ENCODE results near the gene RNF208.
A peak's percentile ranks its signal among the peaks of the same experiment; 100 is the strongest.
"Not testable (repeated sequence)": the region's sequence is repeated elsewhere in the genome, so short reads cannot be mapped to it uniquely, and the experiment has no call there.

Gene RNF208

DNA sequence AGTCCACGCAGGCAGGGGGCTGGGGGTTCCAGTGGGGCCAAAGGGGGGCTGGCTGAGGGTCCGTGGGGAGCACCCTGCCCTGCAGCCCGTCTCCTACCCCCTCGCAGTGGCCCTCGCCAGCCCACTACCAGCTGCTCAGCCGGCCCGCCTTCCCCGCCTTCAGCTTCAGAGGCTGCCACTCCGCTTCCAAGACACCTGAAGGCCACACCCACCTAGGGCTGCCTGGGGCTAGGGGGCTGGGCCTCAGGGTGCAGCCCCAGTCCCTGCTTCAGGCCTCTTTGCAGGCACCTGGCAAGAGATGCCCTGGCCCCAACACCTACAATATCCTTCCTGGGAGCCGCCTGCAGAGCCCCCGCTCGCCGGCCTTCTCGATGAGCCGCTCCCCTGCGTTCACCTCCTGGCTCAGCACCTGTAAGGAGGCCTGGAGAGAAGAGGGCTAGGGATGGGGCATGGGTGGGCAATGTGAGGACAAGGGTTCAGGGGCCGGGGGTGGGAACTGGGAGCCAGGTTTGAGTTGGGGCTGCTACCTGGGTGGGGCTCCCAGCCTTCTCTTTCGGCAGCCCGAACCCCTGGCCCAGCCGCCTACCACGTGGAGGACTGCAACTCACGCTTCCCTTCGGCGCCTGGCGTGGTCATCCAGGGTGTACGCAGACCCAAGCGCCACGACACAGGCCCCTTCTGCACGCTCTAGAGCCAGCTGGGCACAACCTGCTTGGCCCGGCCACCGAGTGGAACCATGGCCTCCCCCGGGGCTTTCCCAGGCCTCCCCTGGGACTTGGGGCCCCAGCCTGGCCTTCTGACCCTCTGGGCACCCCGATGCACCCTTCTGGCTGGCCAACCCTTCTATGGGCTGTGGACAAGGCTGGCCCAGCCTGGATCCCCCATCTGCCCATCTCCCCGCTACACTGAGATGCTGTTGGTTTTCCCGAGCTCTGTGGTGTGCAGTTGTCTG, 30.8 kb upstream of the RNF208 start:
- peak; percentile 10 for DNase-seq

DNA sequence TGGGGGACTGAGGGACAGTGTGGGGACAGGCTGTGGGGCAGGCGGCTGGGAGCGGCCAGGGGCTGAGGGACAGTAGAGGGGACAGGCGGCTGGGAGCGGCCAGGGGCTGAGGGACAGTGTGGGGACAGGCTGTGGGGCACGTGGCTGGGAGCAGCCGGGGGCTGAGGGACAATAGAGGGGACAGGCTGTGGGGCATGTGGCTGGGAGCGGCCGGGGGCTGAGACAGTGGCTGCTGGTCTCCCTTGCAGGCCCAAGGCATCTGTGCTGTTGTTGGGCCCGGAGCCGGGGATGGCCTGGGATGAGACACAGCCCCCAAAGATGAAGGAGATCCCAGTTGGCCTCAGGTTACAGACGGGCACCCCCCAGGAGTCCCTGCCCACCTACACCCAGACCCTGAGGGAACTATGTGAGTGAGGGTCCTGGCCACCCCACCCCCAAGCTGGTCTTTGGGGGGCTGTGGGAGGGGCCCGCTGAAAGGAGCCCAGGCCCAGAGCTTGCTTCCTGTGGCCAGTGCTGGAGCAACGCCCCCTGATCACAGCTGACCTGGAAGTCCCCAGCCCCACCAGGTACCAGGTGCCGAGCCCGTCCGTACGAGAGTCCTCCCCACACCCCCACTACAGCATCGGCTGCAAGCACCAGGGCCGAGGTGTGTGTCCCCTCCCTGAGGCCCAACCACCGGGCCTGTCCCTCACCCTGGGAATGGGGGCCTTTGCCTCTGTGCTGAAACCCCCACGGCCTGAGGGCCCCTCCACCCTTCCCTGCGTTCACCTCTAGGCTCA, 29.6 kb upstream of the RNF208 start:
- DNase-seq, result no peak

DNA sequence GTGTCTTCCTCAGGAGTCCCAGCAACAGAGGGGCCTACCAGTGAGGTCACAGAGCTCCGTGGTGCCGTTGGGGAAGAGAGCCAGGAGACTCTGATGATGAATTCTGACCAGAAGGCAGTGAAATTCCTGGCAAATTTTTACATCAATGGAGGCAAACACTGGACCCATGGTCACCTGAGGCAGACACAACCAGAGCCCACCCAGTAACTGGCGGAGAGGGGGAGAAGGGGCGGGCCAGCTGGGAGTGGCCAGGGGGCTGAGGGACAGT, 29.1 kb upstream of the RNF208 start, which contains the start of gene STPG3:
TSS of gene STPG3 (plus strand) at position 93 of the 268 bp plus-strand sequence. CDS start at position 94, 1 bp downstream.
- no peak for DNase-seq

DNA sequence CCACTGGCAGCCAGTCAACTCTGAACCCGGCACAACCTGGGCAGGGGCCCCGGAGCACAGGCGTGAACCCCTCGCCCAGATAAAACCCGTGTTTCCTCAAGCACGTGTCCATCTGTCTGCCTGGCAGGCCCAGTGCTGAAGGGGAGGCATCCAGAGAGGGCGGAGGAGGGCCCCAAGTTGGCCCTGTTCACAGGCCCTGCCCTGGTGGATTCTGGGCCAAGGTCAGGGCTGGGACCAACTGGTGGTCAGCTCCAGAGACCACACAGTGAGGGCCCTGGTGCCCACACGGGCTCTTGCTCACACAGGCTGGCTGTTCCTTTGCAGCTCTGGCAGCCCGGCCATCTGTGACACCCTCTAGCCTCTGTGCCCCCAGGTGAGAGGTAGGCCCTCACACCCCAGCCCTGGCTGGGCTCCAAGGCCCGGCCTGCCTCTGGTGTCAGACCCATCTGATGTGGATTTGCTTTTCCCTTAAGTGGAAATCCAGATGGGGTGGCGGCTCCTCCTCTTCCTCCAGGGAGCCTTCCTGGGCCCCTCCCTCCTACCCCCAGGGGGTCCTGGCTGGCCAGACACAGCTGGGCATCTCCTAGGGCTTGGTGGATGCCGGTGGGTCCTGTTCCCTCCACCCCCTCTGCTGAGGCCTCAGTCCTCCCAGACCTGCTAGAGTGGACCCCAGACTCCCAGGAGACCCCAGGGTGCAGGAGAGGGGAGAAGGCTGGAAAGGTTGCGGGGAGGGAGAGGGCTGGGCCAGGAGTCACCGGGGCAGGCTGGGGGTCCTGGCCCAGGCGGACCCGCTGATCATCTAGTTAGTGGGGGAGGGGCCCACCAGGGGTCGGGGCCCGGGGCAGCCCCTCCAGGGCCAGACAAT, 28.5 kb upstream of the RNF208 start:
- DNase-seq, result no peak

DNA sequence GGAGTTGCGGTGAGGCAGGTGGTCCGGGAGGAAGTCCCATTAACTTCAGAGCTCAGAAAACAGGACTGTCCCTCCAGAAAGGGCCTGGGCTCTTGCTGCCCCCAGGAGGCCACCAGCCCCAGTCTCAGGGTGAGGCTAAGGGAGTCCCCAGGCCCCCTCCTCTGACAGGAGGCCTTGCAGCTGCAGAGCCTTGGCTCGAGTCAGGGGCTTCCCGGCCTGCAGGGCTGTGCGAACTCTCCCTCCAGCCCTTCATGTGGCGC, 25.8 kb upstream of the RNF208 start:
- DNase-seq, result no peak

DNA sequence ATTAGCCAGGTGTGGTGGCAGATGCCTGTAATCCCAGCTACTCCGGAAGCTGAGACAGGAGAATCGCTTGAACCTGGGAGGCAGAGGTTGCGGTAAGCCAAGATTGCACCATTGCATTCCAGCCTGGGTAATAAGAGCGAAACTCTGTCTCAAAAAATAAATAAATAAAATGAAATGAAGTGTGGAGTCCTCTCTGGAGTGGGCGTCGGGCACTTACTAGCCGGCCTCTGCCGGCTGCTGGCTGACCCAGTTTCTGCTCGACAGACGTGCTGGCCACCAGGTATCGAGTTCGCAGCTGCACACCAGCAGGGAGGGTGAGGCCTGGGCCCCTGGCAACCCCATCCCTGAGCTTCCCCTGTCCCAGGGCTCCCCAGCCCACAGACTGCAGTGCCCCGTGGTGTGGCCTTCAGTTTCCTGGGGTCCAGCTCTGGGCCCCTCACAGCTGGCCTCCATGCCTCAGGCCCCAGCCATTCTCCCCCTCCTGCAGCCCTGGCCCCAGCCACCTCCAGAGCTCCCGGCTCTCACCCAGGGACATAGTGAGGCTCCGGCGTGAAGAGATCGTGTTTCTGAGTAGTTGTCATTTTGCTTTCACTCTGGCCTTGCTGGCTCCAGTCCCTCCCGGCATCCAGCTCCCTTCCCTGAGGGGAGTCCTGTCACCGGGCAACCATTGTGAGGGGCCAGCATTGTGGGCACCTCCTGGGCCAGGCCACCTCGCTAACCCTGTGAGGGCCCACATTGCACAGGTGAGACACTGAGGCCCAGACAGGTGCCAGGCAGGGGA, 25.3 kb upstream of the RNF208 start:
- no peak for DNase-seq

DNA sequence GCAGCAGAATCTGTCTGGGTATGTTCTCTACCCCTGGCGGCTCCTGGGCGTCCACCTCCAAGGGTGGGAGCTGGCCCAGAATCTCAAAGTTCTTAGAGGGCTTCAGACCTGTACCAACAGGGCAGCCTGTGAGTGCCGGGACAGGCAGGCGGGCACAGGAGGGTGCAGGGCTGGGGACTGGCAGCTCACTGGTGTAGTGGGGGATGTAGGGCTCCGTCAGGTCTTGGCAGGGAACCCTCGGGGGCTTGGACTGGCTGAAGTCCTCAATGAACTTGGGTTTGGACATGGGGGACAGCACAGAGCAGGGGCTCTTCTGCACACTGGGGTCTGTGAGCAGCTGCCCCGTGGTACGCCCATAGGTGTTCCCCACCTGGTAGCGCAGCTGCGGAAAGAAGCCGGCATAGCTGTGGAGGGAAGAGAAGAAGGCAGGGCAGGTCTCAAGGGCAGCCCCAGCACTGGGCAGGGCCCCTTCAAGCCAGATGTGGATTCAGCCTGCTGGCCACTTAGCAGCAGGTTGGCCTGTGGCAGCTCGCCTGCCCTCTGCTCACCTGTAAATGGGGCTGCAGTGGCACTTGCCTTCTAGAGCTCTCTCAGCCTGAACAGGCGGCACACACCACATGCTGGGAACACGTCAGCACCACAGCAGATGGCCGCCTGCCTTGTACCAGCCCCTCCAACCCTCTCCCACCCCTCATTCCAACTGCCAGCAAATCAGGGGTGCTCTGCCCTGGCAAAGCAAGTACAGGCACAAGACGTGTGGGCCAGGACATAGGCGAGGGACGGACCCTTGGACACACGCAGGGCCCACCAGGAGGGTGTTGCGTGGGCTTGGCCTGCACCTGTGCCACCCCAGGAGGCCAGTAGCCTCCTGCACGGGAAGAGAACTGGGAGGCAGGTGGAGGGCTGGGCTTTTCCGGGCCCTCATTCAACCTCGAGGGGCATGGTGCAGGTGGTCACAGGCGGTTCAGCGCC, 23.7 kb upstream of the RNF208 start:
- no peak for DNase-seq

DNA sequence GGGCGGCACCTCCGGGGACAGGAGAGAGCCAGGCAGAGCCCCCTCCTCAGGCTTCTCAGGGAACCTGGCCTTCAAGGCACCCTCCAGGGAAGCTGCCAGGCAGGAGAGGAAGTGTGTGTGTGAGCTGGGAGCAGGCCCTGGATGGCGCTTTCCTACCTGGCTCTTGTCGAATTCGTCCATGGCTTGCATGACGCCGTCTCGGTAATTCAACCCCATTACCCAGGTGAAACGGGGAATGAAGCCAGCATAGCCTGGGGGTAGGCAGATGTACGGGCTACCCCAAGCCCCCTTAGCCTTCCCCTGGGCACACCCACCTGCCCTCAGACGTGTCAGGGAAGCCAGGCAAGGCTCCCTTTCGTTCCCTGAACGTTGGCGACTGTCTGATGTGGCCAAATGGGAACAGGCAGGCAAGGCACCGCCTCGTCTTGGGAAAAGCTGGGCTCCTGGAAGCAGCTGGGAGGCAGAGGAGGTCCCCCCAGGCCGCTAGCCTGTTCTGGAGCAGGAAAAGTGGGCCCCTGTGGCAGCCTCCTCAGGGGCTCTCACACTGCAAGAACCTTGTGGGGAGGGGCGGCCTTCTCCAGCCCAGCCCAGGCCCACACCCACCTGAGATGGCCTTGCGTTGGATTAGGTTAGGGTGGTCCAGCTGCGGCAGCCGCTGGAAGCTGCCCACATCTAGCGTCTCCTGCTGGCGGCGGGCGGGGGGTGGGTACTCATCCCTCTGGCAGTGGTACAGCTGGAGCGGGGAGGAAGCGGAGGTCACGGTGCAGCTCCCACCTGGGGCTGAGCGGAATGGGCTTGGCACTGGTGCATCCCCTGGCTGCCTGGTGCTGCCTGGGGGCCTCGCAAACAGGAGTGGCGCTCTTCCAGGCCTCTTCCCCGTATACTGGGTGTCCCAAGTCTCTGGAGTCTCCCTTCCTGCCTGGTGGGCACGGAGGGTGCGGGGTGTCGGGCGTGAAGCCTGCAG, 22.7 kb upstream of the RNF208 start:
- DNase-seq, result no peak

DNA sequence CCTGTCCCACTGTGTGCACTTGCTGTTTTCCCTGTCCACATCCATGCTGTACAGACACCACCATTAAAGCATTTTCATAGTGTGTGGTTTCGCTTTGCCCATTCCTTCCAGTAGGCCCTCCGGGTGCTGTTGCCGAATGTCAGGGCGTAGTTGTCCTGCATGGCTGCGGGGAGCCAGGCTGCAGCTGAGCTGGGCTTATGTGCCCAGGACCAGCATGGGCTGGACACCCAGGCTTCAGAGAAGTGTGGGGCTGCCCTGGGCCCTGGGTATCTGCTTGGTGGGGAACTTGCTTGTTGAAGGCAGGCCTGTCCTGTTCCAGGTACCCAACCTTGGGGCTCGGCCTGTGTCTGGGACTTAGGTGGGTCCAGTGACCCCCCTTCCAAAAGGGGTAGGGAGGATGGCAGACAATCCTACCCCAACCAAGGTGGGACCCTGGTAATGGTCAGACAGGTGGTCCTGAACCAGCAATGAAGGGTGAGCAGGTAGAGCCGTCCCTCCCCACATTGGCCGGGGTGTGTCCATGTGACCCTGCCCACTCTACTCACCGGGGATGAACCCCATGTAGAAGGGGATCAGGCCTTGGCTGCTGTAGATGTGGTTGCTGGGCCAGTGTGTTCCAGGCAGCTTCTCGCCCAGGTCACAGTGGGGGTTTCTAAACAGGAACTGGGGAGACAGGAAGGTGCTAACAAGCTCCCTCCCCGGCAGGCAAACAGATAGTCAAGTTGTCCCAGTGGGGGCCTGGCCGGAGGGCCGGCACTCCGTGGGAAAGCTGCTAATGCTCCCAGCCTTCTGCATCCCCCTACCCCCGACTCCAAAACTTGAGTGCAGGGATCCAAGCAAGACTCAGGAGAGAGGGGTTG, 21.8 kb upstream of the RNF208 start:
- DNase-seq, result no peak

DNA sequence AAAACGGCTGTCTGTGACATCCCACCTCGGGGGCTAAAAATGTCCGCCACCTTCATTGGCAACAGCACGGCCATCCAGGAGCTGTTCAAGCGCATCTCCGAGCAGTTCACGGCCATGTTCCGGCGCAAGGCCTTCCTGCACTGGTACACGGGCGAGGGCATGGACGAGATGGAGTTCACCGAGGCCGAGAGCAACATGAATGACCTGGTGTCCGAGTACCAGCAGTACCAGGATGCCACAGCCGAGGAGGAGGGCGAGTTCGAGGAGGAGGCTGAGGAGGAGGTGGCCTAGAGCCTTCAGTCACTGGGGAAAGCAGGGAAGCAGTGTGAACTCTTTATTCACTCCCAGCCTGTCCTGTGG, 21.2 kb upstream of the RNF208 start:
- not testable (repeated sequence) for DNase-seq

DNA sequence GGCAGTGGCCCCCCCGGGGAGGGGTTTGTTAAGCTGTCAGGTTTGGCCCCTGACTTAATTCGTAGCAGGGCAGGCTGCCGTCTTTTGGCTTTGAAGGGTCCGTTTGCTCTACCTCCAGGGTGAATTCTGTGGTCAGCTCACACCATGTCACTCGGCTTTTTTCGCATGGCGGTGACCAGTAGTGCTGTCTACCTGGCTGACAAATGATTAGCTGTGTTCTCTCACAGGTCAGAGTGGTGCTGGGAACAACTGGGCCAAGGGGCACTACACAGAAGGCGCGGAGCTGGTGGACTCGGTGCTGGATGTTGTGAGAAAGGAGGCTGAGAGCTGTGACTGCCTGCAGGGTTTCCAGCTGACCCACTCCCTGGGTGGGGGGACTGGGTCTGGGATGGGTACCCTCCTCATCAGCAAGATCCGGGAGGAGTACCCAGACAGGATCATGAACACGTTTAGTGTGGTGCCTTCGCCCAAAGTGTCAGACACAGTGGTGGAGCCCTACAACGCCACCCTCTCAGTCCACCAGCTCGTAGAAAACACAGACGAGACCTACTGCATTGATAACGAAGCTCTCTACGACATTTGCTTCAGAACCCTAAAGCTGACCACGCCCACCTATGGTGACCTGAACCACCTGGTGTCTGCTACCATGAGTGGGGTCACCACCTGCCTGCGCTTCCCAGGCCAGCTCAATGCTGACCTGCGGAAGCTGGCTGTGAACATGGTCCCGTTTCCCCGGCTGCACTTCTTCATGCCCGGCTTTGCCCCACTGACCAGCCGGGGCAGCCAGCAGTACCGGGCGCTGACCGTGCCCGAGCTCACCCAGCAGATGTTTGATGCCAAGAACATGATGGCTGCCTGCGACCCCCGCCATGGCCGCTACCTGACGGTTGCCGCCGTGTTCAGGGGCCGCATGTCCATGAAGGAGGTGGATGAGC, 20.5 kb upstream of the RNF208 start:
- no peak for DNase-seq

DNA sequence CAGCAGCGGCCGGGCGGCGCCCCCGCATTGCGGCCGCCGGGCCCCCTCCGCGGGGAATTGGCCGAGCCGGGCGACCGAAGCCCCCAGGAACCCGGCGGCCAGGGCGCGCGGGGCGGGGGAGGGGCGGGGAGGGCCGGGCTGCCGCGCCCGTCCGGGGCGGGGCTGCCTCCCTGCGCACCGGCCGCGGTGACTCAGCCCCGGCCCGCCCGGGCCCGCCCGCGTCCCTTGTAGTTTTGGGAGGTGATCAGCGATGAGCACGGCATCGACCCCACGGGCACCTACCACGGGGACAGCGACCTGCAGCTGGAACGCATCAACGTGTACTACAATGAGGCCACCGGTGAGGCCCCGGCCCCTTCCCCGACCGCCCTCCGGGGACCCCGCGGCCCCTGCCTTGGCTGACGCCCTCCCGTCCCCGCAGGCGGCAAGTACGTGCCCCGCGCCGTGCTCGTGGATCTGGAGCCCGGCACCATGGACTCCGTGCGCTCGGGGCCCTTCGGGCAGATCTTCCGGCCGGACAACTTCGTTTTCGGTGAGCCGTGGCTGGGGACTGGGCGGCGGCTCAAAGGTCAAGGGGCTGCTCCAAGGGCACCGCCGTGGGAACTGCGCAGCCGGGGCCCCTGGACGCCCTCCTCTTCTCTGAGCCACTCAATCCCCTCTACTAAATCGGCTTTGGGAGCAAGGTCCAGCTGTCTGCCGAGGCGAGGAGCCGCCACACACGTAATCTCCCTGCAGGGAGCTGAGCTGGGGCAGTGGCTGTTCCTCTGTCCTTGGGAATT, 19.6 kb upstream of the RNF208 start:
- no peak for DNase-seq

DNA sequence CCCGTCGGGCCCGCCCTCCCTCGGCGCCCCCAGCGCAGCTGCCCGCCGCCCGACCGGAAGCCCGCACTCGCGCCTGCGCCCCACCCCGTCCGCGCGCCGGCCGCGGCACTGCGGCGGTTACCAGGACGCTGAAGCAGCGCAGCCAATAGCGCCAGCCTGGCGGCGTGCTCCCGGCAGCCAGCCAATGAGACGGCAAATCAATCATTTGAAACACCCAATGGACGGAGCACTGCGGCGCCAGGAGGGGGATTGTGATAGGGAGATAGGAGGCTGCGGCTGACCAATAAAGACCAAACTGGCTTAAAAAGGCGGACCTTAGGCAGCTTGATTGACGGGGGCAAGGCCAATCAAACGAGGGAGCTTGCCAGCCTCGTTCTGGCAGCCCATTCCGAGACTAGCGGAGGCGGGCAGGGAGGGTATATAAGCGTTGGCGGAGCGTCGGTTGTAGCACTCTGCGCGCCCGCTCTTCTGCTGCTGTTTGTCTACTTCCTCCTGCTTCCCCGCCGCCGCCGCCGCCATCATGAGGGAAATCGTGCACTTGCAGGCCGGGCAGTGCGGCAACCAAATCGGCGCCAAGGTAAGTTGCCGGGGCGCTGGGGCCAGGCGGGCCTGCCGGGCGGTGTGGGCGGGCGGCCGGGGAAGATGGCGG, 18.9 kb upstream of the RNF208 start, which contains the start of gene TUBB4B:
TSS of gene TUBB4B (plus strand) at position 447 of the 649 bp plus-strand sequence. CDS start at position 521, 74 bp downstream.
- DNase-seq, result peak; percentile 98

DNA sequence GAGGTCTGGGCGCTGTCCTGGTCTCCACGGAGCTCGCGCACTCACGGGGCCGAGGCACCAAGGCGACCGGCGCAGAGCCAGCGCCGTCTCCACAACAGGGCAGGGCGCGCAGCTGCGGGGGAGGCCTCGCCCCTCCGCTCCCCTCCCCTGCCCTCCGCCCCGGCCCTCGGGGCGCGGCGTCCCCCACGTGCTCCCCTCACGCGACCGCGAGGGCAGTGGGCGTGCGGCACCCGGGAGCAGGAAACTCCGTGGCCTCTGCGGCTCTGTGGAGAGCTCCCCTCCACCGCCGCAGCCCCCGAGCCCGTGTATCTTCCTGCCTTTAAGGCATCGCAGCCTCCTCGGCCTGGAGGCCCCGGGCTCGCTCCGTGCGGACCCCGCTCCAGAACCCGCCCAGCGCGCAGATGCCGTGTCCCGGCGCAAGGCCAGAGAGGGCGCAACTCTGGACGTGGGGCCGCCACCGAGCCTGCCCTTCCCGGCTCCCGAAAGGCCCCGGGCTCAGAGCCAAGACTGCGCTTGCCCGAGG, 18.3 kb upstream of the RNF208 start:
- no peak for DNase-seq

DNA sequence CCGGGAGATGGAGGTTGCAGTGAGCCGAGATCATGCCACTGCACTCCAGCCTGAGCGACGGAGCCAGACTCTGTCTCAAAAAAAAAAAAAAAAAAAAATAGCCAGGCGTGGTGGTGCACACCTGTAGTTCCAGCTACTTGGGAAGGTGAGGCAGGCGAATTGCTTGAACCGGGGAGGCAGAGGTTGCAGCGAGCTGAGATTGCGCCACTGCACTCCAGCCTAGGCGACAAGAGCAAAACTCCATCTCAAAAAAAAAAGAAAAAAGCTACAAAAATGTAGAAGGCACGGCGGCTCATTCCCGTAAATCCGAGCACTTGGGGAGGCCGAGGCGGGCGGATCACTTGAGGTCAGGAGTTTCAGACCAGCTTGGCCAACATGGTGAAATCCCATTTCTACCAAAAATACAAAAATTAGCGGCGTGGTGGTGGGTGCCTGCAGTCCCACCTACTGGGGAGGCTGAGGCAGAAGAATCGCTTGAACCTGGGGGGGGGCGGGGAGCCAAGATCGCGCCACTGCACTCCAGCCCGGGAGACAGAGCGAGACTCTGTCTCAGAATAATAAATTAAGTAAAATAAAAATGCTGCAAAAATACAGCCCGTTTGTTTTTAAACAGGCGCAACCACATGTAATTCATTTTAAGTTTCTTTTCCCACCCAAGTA, 17.6 kb upstream of the RNF208 start:
- DNase-seq, result not testable (repeated sequence)

Data from NCI-H526 treated with DMSO at 0.1 percent for 48 hours (cell line).